Smooth muscle cell (in vitro differentiated cells): ENCODE data around the gene SMARCB1. TPM values are rescaled to one million over a fixed set of nuclear protein-coding genes. Genes with fewer than 3 reads are reported as not detected.

Experiments
- DNase-seq: peaks from one replicate; lab custom pipeline; 2025; ENCODE audit not compliant: unreplicated experiment; lab: John Stamatoyannopoulos, UW
- H2AFZ ChIP-seq: fragments of 200-600 bp; sonication (generic); 2 replicates; pipeline ENCODE4 v1.6.0; 2016; ENCODE audit warnings: antibody characterized with exemption, low read depth, mild to moderate bottlenecking
- H3F3A ChIP-seq: fragments of 200-600 bp; sonication (generic); 2 replicates; pipeline ENCODE4 v1.6.0; 2017; ENCODE audit warnings: antibody characterized with exemption, low read depth
- H3K27ac ChIP-seq: fragments of 200-600 bp; sonication (generic); 2 replicates; pipeline ENCODE4 v1.5.1; 2016; ENCODE audit warnings: low read depth, mild to moderate bottlenecking
- H3K27me3 ChIP-seq: fragments of 200-600 bp; sonication (generic); 2 replicates; pipeline ENCODE4 v1.6.1; 2016; ENCODE audit warnings: low read depth, mild to moderate bottlenecking
- H3K36me3 ChIP-seq: fragments of 200-600 bp; sonication (generic); 2 replicates; pipeline ENCODE4 v1.5.1; 2016; ENCODE audit warnings: low read depth
- H3K4me1 ChIP-seq: fragments of 200-600 bp; sonication (generic); 2 replicates; pipeline ENCODE4 v1.5.1; 2016; ENCODE audit warnings: low read depth
- H3K4me2 ChIP-seq: fragments of 200-600 bp; sonication (generic); 2 replicates; pipeline ENCODE4 v1.6.0; 2016; ENCODE audit warnings: mild to moderate bottlenecking
- H3K4me3 ChIP-seq: fragments of 200-600 bp; sonication (generic); 2 replicates; pipeline ENCODE4 v1.5.1; 2016; ENCODE audit warnings: mild to moderate bottlenecking
- H3K79me2 ChIP-seq: fragments of 200-600 bp; sonication (generic); 2 replicates; pipeline ENCODE4 v1.6.0; 2016; ENCODE audit warnings: low read depth, mild to moderate bottlenecking
- H3K9ac ChIP-seq: fragments of 200-600 bp; sonication (generic); 2 replicates; pipeline ENCODE4 v1.6.0; 2016; ENCODE audit warnings: low read depth
- H3K9me3 ChIP-seq: fragments of 200-600 bp; sonication (generic); replicated peaks from 2 replicates; pipeline ENCODE4 v1.5.1; 2016; ENCODE audit warnings: low read depth
- H4K20me1 ChIP-seq: fragments of 200-600 bp; sonication (generic); 2 replicates; pipeline ENCODE4 v1.6.0; 2016; ENCODE audit warnings: low read depth
- WGBS: methylation state at CpG from one replicate; pipeline ENCODE4 v1.1.7; 2016; ENCODE audit warnings: low lambda C conversion rate; 5-methylcytosine and 5-hydroxymethylcytosine counted together
- polyA plus RNA-seq: library from polyadenylated mRNA; unstranded; fragments of >200 nt; fragmentation: Nextera tagmentation; extraction: Ambion mirVana; gene quantifications from 2 replicates; pipeline ENCODE4 v1.2.1, GENCODE V29; 2016
- total RNA-seq: library from RNA; depleted of rRNA; stranded (reverse); fragments of >200 nt; gene quantifications from 2 replicates; pipeline ENCODE4 v1.2.3, GENCODE V29; 2014
- TF ChIP-seq, protein P1 (sequence below): fragments of 200-600 bp; sonication (generic); IDR thresholded peaks from 2 replicates; pipeline ENCODE4 v1.5.1; 2017; ENCODE audit warnings: borderline replicate concordance, mild to moderate bottlenecking, antibody characterized with exemption; ENCODE audit not compliant: insufficient read depth, poor library complexity, severe bottlenecking

SMARCB1 gene
- total and polyA plus RNA-seq, 2 experiments from 2014 or later, result 65.8 to 124 TPM

DNA sequence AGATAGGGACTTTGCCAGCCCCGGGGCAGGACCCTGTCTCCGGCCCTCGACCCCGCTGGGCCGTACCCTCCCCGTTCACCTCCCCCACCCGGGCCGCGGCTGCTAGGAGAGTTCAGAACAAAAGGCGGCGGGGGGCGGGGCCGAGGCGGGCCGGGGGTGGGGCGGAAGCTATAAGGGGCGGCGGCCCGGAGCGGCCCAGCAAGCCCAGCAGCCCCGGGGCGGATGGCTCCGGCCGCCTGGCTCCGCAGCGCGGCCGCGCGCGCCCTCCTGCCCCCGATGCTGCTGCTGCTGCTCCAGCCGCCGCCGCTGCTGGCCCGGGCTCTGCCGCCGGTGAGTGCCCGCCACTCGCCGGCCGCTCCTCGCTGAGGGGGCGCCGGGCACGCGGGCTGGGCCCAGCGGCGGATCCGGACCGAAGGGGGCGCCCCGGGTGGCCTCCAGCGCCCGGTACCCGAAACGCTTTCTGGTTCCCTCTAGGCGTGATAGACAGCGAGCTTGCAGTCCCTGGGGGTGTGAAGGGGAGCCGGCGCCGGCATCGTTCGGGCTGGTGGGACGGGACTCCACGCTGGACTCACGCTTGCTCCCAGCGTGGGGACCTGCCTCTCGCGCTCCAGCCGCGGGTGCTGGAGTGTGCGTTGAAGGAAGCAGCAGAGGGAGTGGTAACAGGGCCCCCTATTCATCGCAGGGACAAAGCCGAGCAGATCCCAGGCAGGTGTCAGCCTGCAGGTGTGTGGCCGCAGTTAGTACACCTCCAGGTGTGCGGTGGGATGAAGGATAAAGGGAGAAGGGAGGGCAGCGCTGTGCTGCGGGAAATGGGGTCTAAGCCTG lies 13.9 kb upstream of the SMARCB1 start, which contains the start of gene MMP11:
MMP11 (plus strand) TSS at position 201 of the 825 bp plus-strand sequence; CDS start at position 223, 22 bp downstream.
- Histone ChIP-seq H3K4me1 (peaks cover 8% of the 10 kb centered on the region), H3K4me2 (peak within 1 kb of the TSS; percentile 90), H3K9ac (peak within 1 kb of the TSS; percentile 40), H3F3A (no peaks in the 10 kb centered on the region), H2AFZ (peak within 1 kb of the TSS; percentile 72), H3K79me2 (no peaks in the 10 kb centered on the region), H3K36me3 (no peaks in the 10 kb centered on the region), H4K20me1 (no peaks in the 10 kb centered on the region), H3K27me3 (no peaks in the 10 kb centered on the region), H3K9me3 (no peaks in the 10 kb centered on the region), H3K4me3 (peak within 1 kb of the TSS; percentile 60), H3K27ac (no peak within 1 kb of the TSS)
- WGBS, result 3% methylated on average over 58 of the region's 79 CpGs
- DNase-seq, result no peak
- TF ChIP-seq, protein P1, sequence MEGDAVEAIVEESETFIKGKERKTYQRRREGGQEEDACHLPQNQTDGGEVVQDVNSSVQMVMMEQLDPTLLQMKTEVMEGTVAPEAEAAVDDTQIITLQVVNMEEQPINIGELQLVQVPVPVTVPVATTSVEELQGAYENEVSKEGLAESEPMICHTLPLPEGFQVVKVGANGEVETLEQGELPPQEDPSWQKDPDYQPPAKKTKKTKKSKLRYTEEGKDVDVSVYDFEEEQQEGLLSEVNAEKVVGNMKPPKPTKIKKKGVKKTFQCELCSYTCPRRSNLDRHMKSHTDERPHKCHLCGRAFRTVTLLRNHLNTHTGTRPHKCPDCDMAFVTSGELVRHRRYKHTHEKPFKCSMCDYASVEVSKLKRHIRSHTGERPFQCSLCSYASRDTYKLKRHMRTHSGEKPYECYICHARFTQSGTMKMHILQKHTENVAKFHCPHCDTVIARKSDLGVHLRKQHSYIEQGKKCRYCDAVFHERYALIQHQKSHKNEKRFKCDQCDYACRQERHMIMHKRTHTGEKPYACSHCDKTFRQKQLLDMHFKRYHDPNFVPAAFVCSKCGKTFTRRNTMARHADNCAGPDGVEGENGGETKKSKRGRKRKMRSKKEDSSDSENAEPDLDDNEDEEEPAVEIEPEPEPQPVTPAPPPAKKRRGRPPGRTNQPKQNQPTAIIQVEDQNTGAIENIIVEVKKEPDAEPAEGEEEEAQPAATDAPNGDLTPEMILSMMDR, result no peak

DNA sequence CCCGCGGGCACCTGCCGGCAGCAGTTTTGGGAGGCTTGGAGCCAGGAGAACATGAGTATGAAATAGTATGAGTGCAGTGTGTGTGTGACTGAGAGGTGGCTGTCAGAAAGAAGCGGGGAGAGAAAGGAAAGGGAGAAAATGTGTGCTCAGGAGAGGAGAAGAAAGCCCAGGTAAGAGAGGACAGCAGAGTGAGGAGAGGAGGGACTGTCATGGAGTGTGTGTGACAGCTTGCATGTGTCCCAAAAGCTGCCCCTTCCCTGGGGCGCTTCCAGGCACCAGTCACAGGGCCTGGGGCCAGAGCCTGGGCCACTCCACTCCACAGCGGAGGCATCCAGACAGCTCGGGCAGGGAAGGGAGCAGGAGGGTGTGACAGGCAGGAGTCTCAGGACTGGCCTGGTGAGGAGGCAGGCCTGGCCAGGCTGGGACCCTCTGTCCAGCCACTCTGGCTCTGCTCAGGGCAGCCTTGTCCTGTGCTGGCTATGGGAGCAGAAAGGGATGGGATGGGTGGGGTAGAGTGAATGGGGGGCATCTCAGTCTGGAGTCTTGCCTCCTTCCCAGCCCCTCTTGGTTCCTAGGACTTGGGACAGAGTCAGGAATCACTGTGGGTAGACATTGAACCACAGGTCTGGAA lies 13.2 kb upstream of the SMARCB1 start:
- Histone ChIP-seq H3F3A (no peaks in the 10 kb centered on the region), H3K79me2 (no peaks in the 10 kb centered on the region), H2AFZ (no peak overlapping the region), H3K27ac (no peak overlapping the region), H3K9ac (no peak overlapping the region), H3K36me3 (no peaks in the 10 kb centered on the region), H3K9me3 (no peaks in the 10 kb centered on the region), H3K4me1 (peaks cover 8% of the 10 kb centered on the region), H3K27me3 (no peaks in the 10 kb centered on the region), H4K20me1 (no peaks in the 10 kb centered on the region), H3K4me3 (peak overlapping the region; percentile 60), H3K4me2 (peak overlapping the region; percentile 90)
- WGBS, result 56% methylated on average over 7 of the region's 7 CpGs
- DNase-seq, result no peak
- TF ChIP-seq, protein P1, result no peak

DNA sequence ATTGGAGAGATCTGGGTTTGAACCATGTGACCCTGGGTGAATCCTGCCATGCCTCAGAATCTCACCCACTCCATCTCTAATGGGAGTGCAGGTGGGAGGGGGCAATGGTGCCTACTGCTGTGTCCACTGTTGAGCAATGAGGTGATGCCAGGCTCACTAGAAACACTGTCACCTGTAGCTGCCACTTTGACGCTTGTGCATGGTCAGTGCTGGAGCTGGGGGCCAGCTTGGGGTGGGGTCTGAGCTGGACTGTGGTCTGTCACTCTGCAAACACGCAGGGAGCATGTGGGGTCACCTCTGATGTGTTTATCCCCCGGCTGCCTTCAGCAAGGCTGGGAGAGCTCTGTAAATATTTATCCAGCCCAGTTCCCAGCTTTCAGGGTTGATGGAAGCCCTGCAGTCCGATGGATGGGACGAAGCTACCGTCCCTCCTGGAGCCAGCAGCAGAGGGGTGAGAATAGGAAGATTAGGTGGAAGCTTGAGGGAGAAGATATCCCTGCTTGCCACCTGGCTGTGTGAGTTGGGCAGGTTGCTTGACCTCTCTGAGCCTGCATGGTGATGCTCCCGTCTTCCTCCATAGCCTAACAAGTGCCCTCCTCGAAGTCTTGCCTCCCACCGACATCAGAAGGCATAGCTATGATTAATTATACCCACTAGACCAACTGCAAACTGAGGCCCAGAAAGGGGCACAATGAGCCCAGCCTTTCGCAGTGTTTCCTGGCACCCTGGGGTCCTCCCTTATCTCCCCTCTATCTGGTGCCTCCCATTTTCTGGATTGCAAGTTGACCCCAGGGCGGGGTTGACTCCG lies 12.4 kb upstream of the SMARCB1 start:
- DNase-seq, result no peak
- no peaks in the 10 kb centered on the region for H3F3A ChIP-seq
- no peak overlapping the region for H2AFZ ChIP-seq
- no peaks in the 10 kb centered on the region for H4K20me1 ChIP-seq
- no peaks in the 10 kb centered on the region for H3K36me3 ChIP-seq
- peak overlapping the region; percentile 8 for H3K4me2 ChIP-seq
- H3K4me1 ChIP-seq, result peaks cover 8% of the 10 kb centered on the region
- TF ChIP-seq, protein P1, result no peak
- no peaks in the 10 kb centered on the region for H3K27me3 ChIP-seq
- no peaks in the 10 kb centered on the region for H3K79me2 ChIP-seq
- H3K4me3 ChIP-seq, result no peak overlapping the region
- H3K9me3 ChIP-seq, result no peaks in the 10 kb centered on the region
- H3K9ac ChIP-seq, result no peak overlapping the region
- H3K27ac ChIP-seq, result no peak overlapping the region
- 76% methylated on average over 12 of the region's 12 CpGs for WGBS
